K562 (cell line): Measurements from ENCODE around the gene LMAN2L. TPM values are rescaled to one million over a fixed set of nuclear protein-coding genes. Genes with fewer than 3 reads are reported as not detected.
A peak's percentile ranks its signal among the peaks of the same experiment; 100 is the strongest.

Source experiments
- ATF1 ChIP-seq, 2 experiments: fragments of 450-650 bp in 1 of 2; IDR thresholded peaks; 2 replicates each; pipeline ENCODE4 v1.6.1; 2016; ENCODE audit warnings: missing compliant biosample characterization in 1 of 2, missing genetic modification characterization in 1 of 2
- ATF2 ChIP-seq: sonication (generic); formaldehyde crosslinking; IDR thresholded peaks from 2 replicates; pipeline ENCODE4 v1.8.1; 2022; ENCODE audit warnings: missing genetic modification reagents
- ATF3 ChIP-seq, 2 experiments: fragments of 450-650 bp in 1 of 2; sonication (generic) in 1 of 2; formaldehyde crosslinking in 1 of 2; IDR thresholded peaks in 1 of 2; conservative IDR thresholded peaks in 1 of 2; 2 replicates each; pipeline versions ENCODE4 v1.6.1 to v1.8.1; 2016 to 2023; ENCODE audit warnings: mild to moderate bottlenecking in 2 of 2, moderate library complexity in 2 of 2, inconsistent platforms in 1 of 2, missing genetic modification reagents in 1 of 2
- GABPB2 ChIP-seq: fragments of 250-450 bp; sonication (Bioruptor Pico); conservative IDR thresholded peaks from 2 replicates; pipeline ENCODE4 v1.5.1; 2021; ENCODE audit warnings: mild to moderate bottlenecking
- IRF2 ChIP-seq: sonication (generic); formaldehyde crosslinking; IDR thresholded peaks from 2 replicates; pipeline ENCODE4 v1.8.1; 2022; ENCODE audit warnings: mild to moderate bottlenecking, missing genetic modification reagents
- SRSF1 ChIP-seq: fragments of 200-400 bp; formaldehyde crosslinking; IDR thresholded peaks from 2 replicates; pipeline ENCODE4 v1.6.1; 2017; ENCODE audit warnings: mild to moderate bottlenecking, low read depth, low read length, moderate library complexity
- STAT5A ChIP-seq: IDR thresholded peaks from 2 replicates; pipeline ENCODE4 v1.6.1; 2012; ENCODE audit warnings: low read length, inconsistent platforms, borderline replicate concordance
- TBL1XR1 ChIP-seq, 2 experiments: IDR thresholded peaks; 2 replicates each; pipeline ENCODE4 v1.6.1; 2012; ENCODE audit warnings: improper control_type of control experiment in 2 of 2, low read length in 2 of 2, mild to moderate bottlenecking in 1 of 2
- ZNF280A ChIP-seq: fragments of 450-650 bp; IDR thresholded peaks from 2 replicates; pipeline ENCODE4 v1.6.1; 2018; ENCODE audit warnings: mild to moderate bottlenecking, low read depth; ENCODE audit not compliant: partially characterized antibody
- polyA plus RNA-seq, 8 experiments: library from polyadenylated mRNA; depleted of rRNA in 4 of 8; stranded (reverse) in 5 of 8; unstranded in 3 of 8; fragments of >200 nt; fragmentation: Nextera tagmentation in 2 of 8; fragmentation: Illumina TruSeq in 1 of 8; extraction: Ambion mirVana in 2 of 8; extraction: Trizol in 1 of 8; gene quantifications; 2 replicates each; pipeline versions ENCODE4 v1.2.1 to v1.2.3, GENCODE V29; 2011 to 2014; ENCODE audit warnings: inconsistent platforms in 1 of 8, missing spikeins in 1 of 8
- total RNA-seq, 7 experiments: library from RNA; depleted of rRNA in 6 of 7; stranded (reverse); fragments of >200 nt in 6 of 7; fragmentation: Illumina TruSeq in 2 of 7; extraction: Trizol in 2 of 7; gene quantifications; 2 replicates each; pipeline versions ENCODE4 v1.2.1 to v1.2.3, GENCODE V29; 2011 to 2021; ENCODE audit warnings: low replicate concordance in 1 of 7
- TF ChIP-seq, protein P1 (sequence below): sonication (generic); formaldehyde crosslinking; IDR thresholded peaks from 2 replicates; pipeline ENCODE4 v1.9.0; 2022; ENCODE audit warnings: mild to moderate bottlenecking, missing genetic modification reagents

LMAN2L gene
- total and polyA plus RNA-seq, 9 of the 15 experiments (the other 6 are each of a cell fraction or from before 2014, with no cell fraction given) = 7.2 to 37.7 (median 12.5) TPM

DNA sequence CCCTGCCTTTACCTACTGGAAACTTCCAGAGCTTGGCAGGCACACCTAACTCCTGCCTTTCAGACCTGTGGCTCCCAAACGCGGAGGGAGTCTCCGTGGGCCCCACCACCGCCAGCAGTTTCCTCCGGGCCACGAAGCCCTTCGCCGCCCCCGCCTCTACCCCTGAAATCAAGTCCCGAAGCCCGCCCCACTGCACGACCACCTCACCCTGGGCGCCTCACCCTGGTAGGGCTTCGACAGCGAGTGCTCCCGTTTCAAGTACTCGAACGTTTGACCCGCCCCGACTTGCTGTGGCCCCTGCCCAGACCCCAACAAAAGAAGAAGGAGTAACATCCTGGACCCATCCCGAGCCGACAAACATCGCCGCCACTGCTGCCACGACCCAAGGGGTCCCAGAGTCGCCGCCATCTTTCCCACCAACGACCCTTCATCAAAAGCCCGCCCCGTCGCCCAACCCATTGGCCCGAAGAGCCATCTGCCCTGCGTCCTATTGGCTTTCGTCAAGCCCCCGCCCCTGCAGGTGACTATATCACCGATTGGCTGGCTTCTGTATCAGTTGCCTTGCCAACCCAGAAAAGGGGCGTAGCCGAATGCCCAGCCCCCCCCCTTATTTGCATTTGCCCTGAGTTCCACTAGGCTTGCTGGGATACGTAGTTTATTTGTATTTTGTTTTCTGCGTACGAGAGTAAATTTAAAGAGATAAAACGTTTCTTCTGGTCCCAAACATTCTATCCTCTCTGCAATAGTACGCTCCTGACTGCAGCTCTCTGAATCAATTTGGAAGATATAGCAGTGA, at the start of gene LMAN2L (continued):
- TF ChIP-seq ZNF280A (no peak), STAT5A (no peak), ATF2 (CRISPR knock-in tag) (no peak), SRSF1 (no peak), GABPB2 (no peak), TBL1XR1 (IDR thresholded peaks at IDR 0.05; ENCODE audit: low read length in 2 of 2) (peak in 1 of 2 experiments; percentile 30; a peak in 1 of 4 replicates), ATF3 (IDR thresholded peaks at IDR 0.05) (no peak), ATF3 (CRISPR knock-in tag; conservative IDR thresholded peaks at IDR 0.05) (no peak; the same call in 1 of the 2 replicates), ATF1 (CRISPR knock-in tag; IDR thresholded peaks at IDR 0.05) (no peak), ATF1 (tag; IDR thresholded peaks at IDR 0.05) (peak; percentile 63; the same call in 1 of the 2 replicates), IRF2 (CRISPR knock-in tag) (no peak)
- TF ChIP-seq, protein P1, sequence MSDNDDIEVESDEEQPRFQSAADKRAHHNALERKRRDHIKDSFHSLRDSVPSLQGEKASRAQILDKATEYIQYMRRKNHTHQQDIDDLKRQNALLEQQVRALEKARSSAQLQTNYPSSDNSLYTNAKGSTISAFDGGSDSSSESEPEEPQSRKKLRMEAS = peak; percentile 48; the same call in 1 of the 2 replicates
- TF ChIP-seq, all 486 proteins: peak for 87
